ENCODE data around the gene MYL5. TPM values are rescaled to one million over a fixed set of nuclear protein-coding genes. Genes with fewer than 3 reads are reported as not detected.
A peak's percentile ranks its signal among the peaks of the same experiment; 100 is the strongest.

MYL5 gene
- total RNA-seq, 1 experiment from 2014 or later = 29.8 TPM

GRCh38 chr4:687971-688853 is 13.9 kb downstream of the MYL5 start:
- Histone ChIP-seq H3K9me3 (ENCODE audit: insufficient read depth, low read depth) (no peaks in the 10 kb centered on the region), H3K36me3 (ENCODE audit: low read depth) (no peaks in the 10 kb centered on the region), H4K20me1 (ENCODE audit: insufficient read depth) (no peaks in the 10 kb centered on the region), H3K4me2 (peak overlapping the region; percentile 74), H3F3A (ENCODE audit: insufficient read depth, low read depth) (peaks cover 11% of the 10 kb centered on the region; the same call in 1 of the 2 replicates), H3K4me1 (replicated peaks; ENCODE audit: insufficient read depth) (peaks cover 19% of the 10 kb centered on the region), H3K27me3 (ENCODE audit: insufficient read depth, low read depth) (no peaks in the 10 kb centered on the region), H2AFZ (peak overlapping the region; percentile 60; the same call in 1 of the 2 replicates), H3K27ac (peak overlapping the region; percentile 5; the same call in 1 of the 2 replicates), H3K4me3 (peak overlapping the region; percentile 39; the same call in 1 of the 2 replicates), H3K9me2 (ENCODE audit: insufficient read depth) (no peaks in the 10 kb centered on the region), H3K79me2 (ENCODE audit: low read depth) (no peaks in the 10 kb centered on the region)
- TSS peak; percentile 32 for BruUV-seq (replicated peaks)
- CTCF ChIA-PET = no interaction called here
- intact Hi-C loops (cut with micrococcal nuclease; ENCODE audit: unreplicated experiment) = loop anchor here (1.0 to 2.0 kb wide), 2 partner anchors 14 to 17 kb away; partner anchors contain the start of genes ATP5ME, MYL5 and PCGF3
- POLR2A ChIA-PET (ENCODE audit: unreplicated experiment) = interaction anchor here (0.6 kb wide), 4 partner anchors 14 to 1817 kb away, joined by 3 to 7 read pairs (median 4); no protein-coding TSS in a partner anchor
- TF ChIP-seq EZH2 (IDR thresholded peaks at IDR 0.05; ENCODE audit: low read depth) = no peak
- TF ChIP-seq, protein P1, sequence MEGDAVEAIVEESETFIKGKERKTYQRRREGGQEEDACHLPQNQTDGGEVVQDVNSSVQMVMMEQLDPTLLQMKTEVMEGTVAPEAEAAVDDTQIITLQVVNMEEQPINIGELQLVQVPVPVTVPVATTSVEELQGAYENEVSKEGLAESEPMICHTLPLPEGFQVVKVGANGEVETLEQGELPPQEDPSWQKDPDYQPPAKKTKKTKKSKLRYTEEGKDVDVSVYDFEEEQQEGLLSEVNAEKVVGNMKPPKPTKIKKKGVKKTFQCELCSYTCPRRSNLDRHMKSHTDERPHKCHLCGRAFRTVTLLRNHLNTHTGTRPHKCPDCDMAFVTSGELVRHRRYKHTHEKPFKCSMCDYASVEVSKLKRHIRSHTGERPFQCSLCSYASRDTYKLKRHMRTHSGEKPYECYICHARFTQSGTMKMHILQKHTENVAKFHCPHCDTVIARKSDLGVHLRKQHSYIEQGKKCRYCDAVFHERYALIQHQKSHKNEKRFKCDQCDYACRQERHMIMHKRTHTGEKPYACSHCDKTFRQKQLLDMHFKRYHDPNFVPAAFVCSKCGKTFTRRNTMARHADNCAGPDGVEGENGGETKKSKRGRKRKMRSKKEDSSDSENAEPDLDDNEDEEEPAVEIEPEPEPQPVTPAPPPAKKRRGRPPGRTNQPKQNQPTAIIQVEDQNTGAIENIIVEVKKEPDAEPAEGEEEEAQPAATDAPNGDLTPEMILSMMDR (conservative IDR thresholded peaks at IDR 0.05) = no peak
- peak in 1 of 2 experiments; percentile 83 for DNase-seq

DNA sequence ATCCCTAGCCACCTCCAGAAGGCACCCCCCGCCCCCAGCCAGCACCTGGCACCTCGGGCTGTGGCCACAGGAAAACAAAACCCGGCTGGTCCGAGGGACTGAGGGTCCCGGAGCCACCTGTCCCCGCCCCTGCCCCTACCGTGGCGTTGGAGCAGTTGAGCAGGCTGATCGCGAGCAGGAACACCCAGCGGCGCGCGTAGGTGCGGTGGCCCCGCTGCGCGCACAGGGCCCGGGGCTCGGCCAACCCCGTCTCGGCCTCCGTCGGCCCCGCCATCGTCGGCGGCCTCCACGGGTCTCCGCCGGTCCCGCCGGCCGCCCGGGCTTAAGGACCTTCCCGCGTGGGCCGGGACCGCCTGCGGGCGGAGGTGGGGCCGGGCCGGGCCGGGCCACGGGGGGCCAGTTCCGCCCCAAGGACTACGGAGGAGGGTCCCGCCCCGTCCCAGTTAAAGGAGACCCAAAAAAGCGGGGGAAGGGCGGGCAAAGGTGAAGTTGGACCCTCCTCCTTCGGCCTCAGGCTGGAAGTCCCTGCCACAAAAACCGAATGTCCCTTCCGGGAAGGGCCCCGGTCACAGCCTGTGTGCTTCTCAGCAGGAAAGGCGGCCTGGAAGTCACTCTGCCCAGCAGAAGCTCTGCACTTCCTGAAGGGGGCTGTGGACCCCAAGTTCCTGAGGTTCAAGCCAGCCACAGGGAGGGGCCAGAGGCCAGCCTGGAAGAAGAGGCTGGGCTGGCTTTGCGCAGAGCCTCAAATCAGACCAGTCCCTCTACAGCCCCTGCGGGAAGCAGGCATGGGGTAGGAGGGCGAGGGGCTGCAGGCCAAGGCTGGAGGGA is 14.7 kb downstream of the MYL5 start, which contains the start of gene SLC49A3:
SLC49A3 (minus strand) TSS at position 298 of the 828 bp plus-strand sequence; CDS start at position 274, 24 bp downstream.
- TSS peak; percentile 20 for BruUV-seq (replicated peaks)
- Histone ChIP-seq H3K79me2 (ENCODE audit: low read depth) (no peaks in the 10 kb centered on the region), H3K4me3 (peak within 1 kb of the TSS; percentile 39; the same call in 1 of the 2 replicates), H3K36me3 (ENCODE audit: low read depth) (no peaks in the 10 kb centered on the region), H2AFZ (peak within 1 kb of the TSS; percentile 60; the same call in 1 of the 2 replicates), H3K4me1 (replicated peaks; ENCODE audit: insufficient read depth) (peaks cover 19% of the 10 kb centered on the region), H3K4me2 (peak within 1 kb of the TSS; percentile 74), H3F3A (ENCODE audit: insufficient read depth, low read depth) (peaks cover 11% of the 10 kb centered on the region; the same call in 1 of the 2 replicates), H3K9me3 (ENCODE audit: insufficient read depth, low read depth) (no peaks in the 10 kb centered on the region), H4K20me1 (ENCODE audit: insufficient read depth) (no peaks in the 10 kb centered on the region), H3K27me3 (ENCODE audit: insufficient read depth, low read depth) (no peaks in the 10 kb centered on the region), H3K9me2 (ENCODE audit: insufficient read depth) (no peaks in the 10 kb centered on the region), H3K27ac (peak within 1 kb of the TSS; percentile 5; the same call in 1 of the 2 replicates)
- DNase-seq = peak in 1 of 2 experiments; percentile 35
- ChIA-PET POLR2A (ENCODE audit: unreplicated experiment) (interaction anchor here (0.6 to 0.7 kb wide), 3 partner anchors 109 to 1816 kb away, joined by 3 to 7 read pairs (median 3); no protein-coding TSS in a partner anchor), CTCF (no interaction called here)
- TF ChIP-seq EZH2 (IDR thresholded peaks at IDR 0.05; ENCODE audit: low read depth) = no peak
- TF ChIP-seq, protein P1 (conservative IDR thresholded peaks at IDR 0.05) = no peak
- intact Hi-C loops (cut with micrococcal nuclease; ENCODE audit: unreplicated experiment) = loop anchor here (1.0 kb wide), 1 partner anchor 15 kb away; the partner anchor contains the start of genes ATP5ME and MYL5

DNA sequence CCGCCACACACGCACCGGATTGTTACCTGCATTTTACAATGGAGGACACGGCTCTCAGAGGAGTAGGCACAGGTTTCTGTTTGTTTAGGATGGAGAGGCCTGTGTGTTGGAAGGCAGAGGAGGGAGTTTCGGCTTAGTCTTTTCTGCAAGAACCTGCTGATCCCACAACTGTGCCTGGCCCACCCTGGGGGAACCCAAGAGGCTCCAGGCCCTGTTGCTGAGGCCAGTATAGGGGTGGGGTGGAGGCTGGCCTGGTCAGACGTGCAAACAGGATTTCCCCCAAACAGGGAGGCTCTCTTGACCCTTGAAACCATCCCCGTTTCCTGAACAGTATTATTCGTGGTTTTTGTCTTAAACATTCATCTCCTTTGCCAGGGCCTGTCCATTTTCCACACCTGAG is 15.4 kb downstream of the MYL5 start:
- ChIA-PET CTCF (no interaction called here), POLR2A (ENCODE audit: unreplicated experiment) (interaction anchor here (0.7 kb wide), 1 partner anchor 1166 kb away, joined by 3 read pairs; no protein-coding TSS in a partner anchor)
- TF ChIP-seq EZH2 (IDR thresholded peaks at IDR 0.05; ENCODE audit: low read depth) = no peak
- TF ChIP-seq, protein P1 (conservative IDR thresholded peaks at IDR 0.05) = no peak
- H3K4me3 ChIP-seq = peak overlapping the region; percentile 39; the same call in 1 of the 2 replicates
- H3K27ac ChIP-seq = no peak overlapping the region
- H3K9me3 ChIP-seq (ENCODE audit: insufficient read depth, low read depth) = no peaks in the 10 kb centered on the region
- H3K27me3 ChIP-seq (ENCODE audit: insufficient read depth, low read depth) = no peaks in the 10 kb centered on the region
- no peaks in the 10 kb centered on the region for H3K36me3 ChIP-seq (ENCODE audit: low read depth)
- peaks cover 19% of the 10 kb centered on the region for H3K4me1 ChIP-seq (replicated peaks; ENCODE audit: insufficient read depth)
- peaks cover 16% of the 10 kb centered on the region; the same call in 1 of the 2 replicates for H3F3A ChIP-seq (ENCODE audit: insufficient read depth, low read depth)
- peak overlapping the region; percentile 74 for H3K4me2 ChIP-seq
- no TSS peak for BruUV-seq (replicated peaks)
- intact Hi-C loops (cut with micrococcal nuclease; ENCODE audit: unreplicated experiment) = no loop called here
- H4K20me1 ChIP-seq (ENCODE audit: insufficient read depth) = no peaks in the 10 kb centered on the region
- no peak overlapping the region for H2AFZ ChIP-seq
- no peaks in the 10 kb centered on the region for H3K9me2 ChIP-seq (ENCODE audit: insufficient read depth)
- DNase-seq = no peak
- no peaks in the 10 kb centered on the region for H3K79me2 ChIP-seq (ENCODE audit: low read depth)

Data from PC-9 (cell line).